Measurements from ENCODE around the gene DUSP22.

DUSP22 gene

GRCh38 chr6:349491-349921 is 57.2 kb downstream of the DUSP22 start:
- no peak for TF ChIP-seq CTCF (conservative IDR thresholded peaks at IDR 0.05)
- no peak overlapping the region for H3K27ac ChIP-seq

GRCh38 chr6:350371-350770 is 58.1 kb downstream of the DUSP22 start:
- no peak overlapping the region for H3K27ac ChIP-seq
- no peak for TF ChIP-seq CTCF (conservative IDR thresholded peaks at IDR 0.05)

- TF ChIP-seq CTCF (conservative IDR thresholded peaks at IDR 0.05): no peak
- H3K27ac ChIP-seq: no peak overlapping the region
Measured at GRCh38 chr6:351011-351866, 59.0 kb downstream of the DUSP22 start.

GRCh38 chr6:351867-352289 is 59.6 kb downstream of the DUSP22 start:
- H3K27ac ChIP-seq: no peak overlapping the region
- TF ChIP-seq CTCF (conservative IDR thresholded peaks at IDR 0.05): no peak

- no peak for TF ChIP-seq CTCF (conservative IDR thresholded peaks at IDR 0.05)
- no peak overlapping the region for H3K27ac ChIP-seq
Measured at GRCh38 chr6:352474-352873, 60.2 kb downstream of the DUSP22 start.

GRCh38 chr6:352896-353470 is 60.7 kb downstream of the DUSP22 start:
- H3K27ac ChIP-seq: no peak overlapping the region
- TF ChIP-seq CTCF (conservative IDR thresholded peaks at IDR 0.05): no peak

- H3K27ac ChIP-seq: no peak overlapping the region; the same call in 1 of the 2 replicates
- TF ChIP-seq CTCF (conservative IDR thresholded peaks at IDR 0.05): no peak
Measured at GRCh38 chr6:353642-354614, 61.6 kb downstream of the DUSP22 start.
